LNCaP clone FGC (cell line): ENCODE data around the gene COL18A1.
A peak's percentile ranks its signal among the peaks of the same experiment; 100 is the strongest.

Experiments
- DNase-seq: peaks from one replicate; pipeline ENCODE4 v3.0.0-alpha.2; 2011; ENCODE audit warnings: low read depth
- H3K4me3 ChIP-seq: 2 replicates; pipeline ENCODE4 v1.5.1; 2011; ENCODE audit warnings: mild to moderate bottlenecking, low read depth, low read length, control low read depth
- TF ChIP-seq, protein P1 (sequence below): IDR thresholded peaks from 2 replicates; pipeline ENCODE4 v1.5.1; 2012; ENCODE audit warnings: mild to moderate bottlenecking; ENCODE audit not compliant: control insufficient read depth, insufficient read depth; ENCODE audit errors: extremely low read depth

Gene COL18A1

DNA sequence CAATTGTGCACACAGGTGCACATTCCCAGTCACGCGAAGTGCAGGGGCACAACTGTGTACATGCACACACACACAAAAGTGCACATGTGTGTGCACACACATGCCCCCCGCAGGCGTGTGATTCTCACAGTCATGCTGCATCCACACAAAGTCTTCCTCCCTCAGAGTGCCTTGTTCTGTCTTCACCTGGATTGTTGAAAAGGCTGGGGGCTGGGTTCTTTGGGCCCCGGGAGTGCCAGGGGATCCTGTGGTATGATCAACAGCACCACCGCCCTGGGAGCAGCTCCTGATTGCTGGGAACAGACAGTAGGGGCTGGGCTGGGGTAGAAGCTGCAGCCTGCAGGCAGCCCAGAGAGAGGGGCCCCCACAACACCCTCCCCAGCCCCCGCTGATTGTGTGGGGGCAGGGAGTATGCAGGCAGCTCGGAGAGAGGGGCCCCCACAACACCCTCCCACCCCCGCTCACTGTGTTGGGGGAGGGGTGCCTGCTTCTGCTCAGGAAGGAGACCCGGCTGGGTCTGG lies 3.4 kb downstream of the COL18A1 start:
- TF ChIP-seq, protein P1, sequence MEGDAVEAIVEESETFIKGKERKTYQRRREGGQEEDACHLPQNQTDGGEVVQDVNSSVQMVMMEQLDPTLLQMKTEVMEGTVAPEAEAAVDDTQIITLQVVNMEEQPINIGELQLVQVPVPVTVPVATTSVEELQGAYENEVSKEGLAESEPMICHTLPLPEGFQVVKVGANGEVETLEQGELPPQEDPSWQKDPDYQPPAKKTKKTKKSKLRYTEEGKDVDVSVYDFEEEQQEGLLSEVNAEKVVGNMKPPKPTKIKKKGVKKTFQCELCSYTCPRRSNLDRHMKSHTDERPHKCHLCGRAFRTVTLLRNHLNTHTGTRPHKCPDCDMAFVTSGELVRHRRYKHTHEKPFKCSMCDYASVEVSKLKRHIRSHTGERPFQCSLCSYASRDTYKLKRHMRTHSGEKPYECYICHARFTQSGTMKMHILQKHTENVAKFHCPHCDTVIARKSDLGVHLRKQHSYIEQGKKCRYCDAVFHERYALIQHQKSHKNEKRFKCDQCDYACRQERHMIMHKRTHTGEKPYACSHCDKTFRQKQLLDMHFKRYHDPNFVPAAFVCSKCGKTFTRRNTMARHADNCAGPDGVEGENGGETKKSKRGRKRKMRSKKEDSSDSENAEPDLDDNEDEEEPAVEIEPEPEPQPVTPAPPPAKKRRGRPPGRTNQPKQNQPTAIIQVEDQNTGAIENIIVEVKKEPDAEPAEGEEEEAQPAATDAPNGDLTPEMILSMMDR: no peak
- DNase-seq: no peak
- H3K4me3 ChIP-seq: peak overlapping the region; percentile 20

- TF ChIP-seq, protein P1: no peak
- DNase-seq: no peak
- H3K4me3 ChIP-seq: no peak overlapping the region
These were observed 3.9 kb downstream of the COL18A1 start for GRCh38 chr21:45408801-45409261.

- TF ChIP-seq, protein P1: no peak
- DNase-seq: no peak
- no peak overlapping the region for H3K4me3 ChIP-seq
These were observed 4.6 kb downstream of the COL18A1 start for GRCh38 chr21:45409466-45410150.

DNA sequence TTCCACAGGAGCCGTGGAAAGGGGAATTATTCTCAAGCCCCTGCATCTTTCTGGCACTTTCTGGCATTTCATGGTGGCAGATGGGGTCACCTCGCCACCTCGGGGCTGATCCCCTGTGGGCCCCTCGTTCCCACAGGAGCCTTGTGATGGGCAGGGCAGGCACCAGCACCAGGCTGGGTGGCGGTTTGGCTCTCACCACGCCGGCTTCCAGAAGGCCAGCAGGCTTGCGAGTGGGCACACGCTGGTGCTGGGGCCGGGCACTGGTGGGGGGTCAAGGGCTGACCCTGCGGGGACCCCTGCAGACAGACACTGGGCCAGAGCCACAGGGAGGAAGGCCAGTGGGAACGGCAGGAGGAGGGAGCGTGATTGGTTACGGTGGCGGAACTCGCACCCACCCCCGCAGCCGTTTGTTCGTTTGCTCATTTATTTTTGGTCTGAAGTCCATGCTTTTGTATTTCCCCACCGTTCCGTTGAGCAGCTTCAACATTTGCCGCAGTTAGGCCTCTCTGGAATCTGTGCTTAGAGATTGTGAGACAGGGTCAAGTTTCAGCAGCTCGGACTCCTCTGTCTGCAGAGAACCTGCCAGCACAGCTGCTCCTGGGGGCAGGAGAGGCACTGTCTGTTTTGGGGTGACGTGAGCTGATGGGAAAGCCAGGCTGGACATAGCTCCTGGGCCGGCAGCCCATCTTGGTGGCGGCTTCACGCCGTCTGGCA lies 5.3 kb downstream of the COL18A1 start:
- H3K4me3 ChIP-seq: no peak overlapping the region
- TF ChIP-seq, protein P1: no peak
- DNase-seq: no peak

DNA sequence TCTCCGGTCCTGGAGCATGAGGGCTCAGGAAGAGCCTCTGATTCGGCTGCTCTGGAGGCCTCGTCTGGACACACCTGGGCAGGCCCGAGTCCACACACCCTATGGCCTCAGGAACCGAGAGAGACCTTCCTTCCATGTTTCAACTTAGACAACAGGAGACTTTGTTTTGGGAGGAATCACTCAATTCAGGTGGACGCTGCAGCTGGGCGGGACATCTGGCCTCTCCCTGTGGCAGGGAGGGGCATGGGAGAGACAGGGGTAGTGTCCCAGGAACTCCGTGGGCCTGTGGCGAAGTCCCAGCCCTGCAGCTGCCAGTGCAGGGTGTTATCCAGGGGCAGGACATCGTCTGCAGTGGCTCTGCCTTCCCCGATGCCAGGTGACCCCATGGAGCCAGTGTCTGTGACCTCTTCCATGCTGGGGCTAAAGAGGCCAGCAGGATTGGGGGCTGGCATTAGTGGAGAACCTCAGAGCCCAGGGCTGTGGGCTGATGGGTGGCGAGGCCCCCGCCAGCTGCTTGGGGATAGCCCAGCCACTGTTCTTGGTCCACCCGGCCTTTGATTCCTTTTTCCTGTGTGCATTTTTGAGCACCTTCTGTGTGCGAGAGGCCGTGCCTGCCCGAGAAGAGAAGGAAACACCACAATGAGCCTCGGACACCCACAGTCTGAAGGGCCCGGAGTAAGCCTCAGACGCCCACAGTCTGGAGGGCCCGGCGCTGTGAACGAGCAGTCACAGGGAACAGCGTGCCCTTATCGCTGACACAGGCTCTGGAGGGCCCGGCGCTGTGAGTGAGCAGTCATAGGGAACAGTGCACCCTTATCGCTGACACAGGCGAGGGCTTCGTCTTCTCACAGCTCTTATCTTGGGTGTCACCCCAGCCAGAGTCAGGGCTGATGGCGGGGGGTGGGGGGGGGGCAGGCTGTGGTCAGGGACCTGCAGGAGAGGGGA lies 6.2 kb downstream of the COL18A1 start:
- no peak for DNase-seq
- TF ChIP-seq, protein P1: no peak
- no peak overlapping the region for H3K4me3 ChIP-seq

DNA sequence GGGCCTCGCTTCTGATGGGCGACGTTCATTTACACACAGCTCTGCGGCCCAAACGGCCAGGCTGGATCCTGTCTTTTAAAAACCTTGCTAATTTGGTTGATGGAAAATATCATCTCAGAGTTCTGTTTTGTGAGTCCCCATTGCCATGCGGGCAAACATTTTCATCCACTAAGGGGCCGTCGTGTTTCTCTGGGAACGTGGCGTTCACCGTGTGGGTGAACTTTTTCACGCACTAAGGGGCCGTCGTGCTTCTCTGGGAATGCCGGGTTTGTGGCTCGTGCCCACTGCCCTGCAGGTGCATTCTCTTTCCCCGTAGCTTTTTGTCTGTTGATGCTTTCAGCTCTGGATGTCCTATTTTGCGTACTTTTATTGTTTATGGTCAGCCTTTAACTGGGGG lies 6.8 kb downstream of the COL18A1 start:
- TF ChIP-seq, protein P1: no peak
- DNase-seq: no peak
- H3K4me3 ChIP-seq: no peak overlapping the region
